K562 (cell line): ENCODE measurements around the gene LIMS2. TPM values are rescaled to one million over a fixed set of nuclear protein-coding genes. Genes with fewer than 3 reads are reported as not detected.
A peak's percentile ranks its signal among the peaks of the same experiment; 100 is the strongest.

Experiments
- CEBPB ChIP-seq: fragments of 450-650 bp; IDR thresholded peaks from 2 replicates; pipeline ENCODE4 v1.6.1; 2016; ENCODE audit warnings: missing genetic modification characterization, missing compliant biosample characterization
- CREM ChIP-seq: IDR thresholded peaks from 2 replicates; pipeline ENCODE4 v1.6.1; 2014; ENCODE audit warnings: antibody characterized with exemption, low read depth
- FOXK2 ChIP-seq, 2 experiments: fragments of 450-650 bp; IDR thresholded peaks in 1 of 2; conservative IDR thresholded peaks in 1 of 2; 2 replicates each; pipeline ENCODE4 v1.6.1; 2016; ENCODE audit warnings: low read depth in 2 of 2, mild to moderate bottlenecking in 1 of 2
- GATA2 ChIP-seq: sonication (generic); formaldehyde crosslinking; IDR thresholded peaks from 2 replicates; pipeline ENCODE4 v1.4.0; 2020; ENCODE audit warnings: mild to moderate bottlenecking, missing genetic modification reagents
- JUND ChIP-seq, 2 experiments: IDR thresholded peaks; 2 replicates in 1 of 2; 3 replicates in 1 of 2; pipeline ENCODE4 v1.6.1; 2011; ENCODE audit warnings: borderline replicate concordance in 2 of 2, low read depth in 2 of 2, low read length in 2 of 2, improper control_type of control experiment in 1 of 2, missing biosample characterization in 1 of 2, missing genetic modification characterization in 1 of 2, missing genetic modification reagents in 1 of 2
- KLF1 ChIP-seq: fragments of 450-650 bp; IDR thresholded peaks from 2 replicates; pipeline ENCODE4 v1.6.1; 2016; ENCODE audit warnings: missing genetic modification characterization, missing compliant biosample characterization
- NR2C2 ChIP-seq, 2 experiments: fragments of 200-800 bp in 1 of 2; sonication (Bioruptor generic) in 1 of 2; sonication (generic) in 1 of 2; formaldehyde crosslinking in 1 of 2; IDR thresholded peaks; 2 replicates each; pipeline versions ENCODE4 v1.6.1 to v1.8.0; 2016 to 2022; ENCODE audit warnings: mild to moderate bottlenecking in 1 of 2, missing compliant biosample characterization in 1 of 2, missing genetic modification characterization in 1 of 2, missing genetic modification reagents in 1 of 2
- PHB2 ChIP-seq: fragments of 450-650 bp; IDR thresholded peaks from 2 replicates; pipeline ENCODE4 v1.6.1; 2017; ENCODE audit warnings: low read depth
- RBM34 ChIP-seq: fragments of 200-400 bp; formaldehyde crosslinking; IDR thresholded peaks from 2 replicates; pipeline ENCODE4 v1.6.1; 2018; ENCODE audit warnings: low read length, borderline replicate concordance; ENCODE audit not compliant: insufficient read depth
- RCOR1 ChIP-seq, 2 experiments: IDR thresholded peaks; 2 replicates each; pipeline ENCODE4 v1.6.1; 2012; ENCODE audit warnings: low read depth in 2 of 2, low read length in 2 of 2, borderline replicate concordance in 1 of 2, improper control_type of control experiment in 1 of 2
- SRSF3 ChIP-seq: fragments of 200-400 bp; formaldehyde crosslinking; IDR thresholded peaks from 2 replicates; pipeline ENCODE4 v1.6.1; 2016; ENCODE audit warnings: mild to moderate bottlenecking, low read length, moderate library complexity; ENCODE audit not compliant: insufficient read depth
- TCF7L2 ChIP-seq: fragments of 150-350 bp; IDR thresholded peaks from 2 replicates; pipeline ENCODE4 v1.6.1; 2016; ENCODE audit warnings: low read depth, mild to moderate bottlenecking, low read length, moderate library complexity
- XRCC5 ChIP-seq: fragments of 200-400 bp; formaldehyde crosslinking; IDR thresholded peaks from 2 replicates; pipeline ENCODE4 v1.6.1; 2017; ENCODE audit warnings: low read depth, mild to moderate bottlenecking, low read length
- ZBTB7A ChIP-seq: IDR thresholded peaks from 2 replicates; pipeline ENCODE4 v1.6.1; 2011; ENCODE audit warnings: low read depth, mild to moderate bottlenecking, low read length, moderate library complexity, borderline replicate concordance; ENCODE audit not compliant: control insufficient read depth
- ZEB2 ChIP-seq: fragments of 450-650 bp; IDR thresholded peaks from 2 replicates; pipeline ENCODE4 v1.6.1; 2016
- ZNF707 ChIP-seq: fragments of 250-450 bp; sonication (Bioruptor Pico); conservative IDR thresholded peaks from 2 replicates; pipeline ENCODE4 v1.8.0; 2022; ENCODE audit warnings: inconsistent platforms, mild to moderate bottlenecking, moderate library complexity
- polyA plus RNA-seq, 8 experiments: library from polyadenylated mRNA; depleted of rRNA in 4 of 8; stranded (reverse) in 5 of 8; unstranded in 3 of 8; fragments of >200 nt; fragmentation: Nextera tagmentation in 2 of 8; fragmentation: Illumina TruSeq in 1 of 8; extraction: Ambion mirVana in 2 of 8; extraction: Trizol in 1 of 8; gene quantifications; 2 replicates each; pipeline versions ENCODE4 v1.2.1 to v1.2.3, GENCODE V29; 2011 to 2014; ENCODE audit warnings: inconsistent platforms in 1 of 8, missing spikeins in 1 of 8
- total RNA-seq, 7 experiments: library from RNA; depleted of rRNA in 6 of 7; stranded (reverse); fragments of >200 nt in 6 of 7; fragmentation: Illumina TruSeq in 2 of 7; extraction: Trizol in 2 of 7; gene quantifications; 2 replicates each; pipeline versions ENCODE4 v1.2.1 to v1.2.3, GENCODE V29; 2011 to 2021; ENCODE audit warnings: low replicate concordance in 1 of 7
- TF ChIP-seq, protein P1 (sequence below): fragments of 450-650 bp; IDR thresholded peaks from 2 replicates; pipeline ENCODE4 v1.6.1; 2016; ENCODE audit warnings: borderline replicate concordance
- TF ChIP-seq, protein P2 (sequence below): sonication (generic); formaldehyde crosslinking; IDR thresholded peaks from 2 replicates; pipeline ENCODE4 v1.8.0; 2022; ENCODE audit warnings: mild to moderate bottlenecking, missing genetic modification reagents
- TF ChIP-seq, protein P3 (sequence below): sonication (generic); formaldehyde crosslinking; IDR thresholded peaks from 2 replicates; pipeline ENCODE4 v1.9.0; 2022; ENCODE audit warnings: mild to moderate bottlenecking, missing genetic modification reagents
- TF ChIP-seq, protein P4 (sequence below): fragments of 250-450 bp; sonication (Bioruptor Pico); IDR thresholded peaks from 2 replicates; pipeline ENCODE4 v1.5.1; 2021; ENCODE audit warnings: mild to moderate bottlenecking

The LIMS2 gene
- total and polyA plus RNA-seq, 9 of the 15 experiments (the other 6 are each of a cell fraction or from before 2014, with no cell fraction given), result 0.04 to 0.22 TPM; not detected in 7

DNA sequence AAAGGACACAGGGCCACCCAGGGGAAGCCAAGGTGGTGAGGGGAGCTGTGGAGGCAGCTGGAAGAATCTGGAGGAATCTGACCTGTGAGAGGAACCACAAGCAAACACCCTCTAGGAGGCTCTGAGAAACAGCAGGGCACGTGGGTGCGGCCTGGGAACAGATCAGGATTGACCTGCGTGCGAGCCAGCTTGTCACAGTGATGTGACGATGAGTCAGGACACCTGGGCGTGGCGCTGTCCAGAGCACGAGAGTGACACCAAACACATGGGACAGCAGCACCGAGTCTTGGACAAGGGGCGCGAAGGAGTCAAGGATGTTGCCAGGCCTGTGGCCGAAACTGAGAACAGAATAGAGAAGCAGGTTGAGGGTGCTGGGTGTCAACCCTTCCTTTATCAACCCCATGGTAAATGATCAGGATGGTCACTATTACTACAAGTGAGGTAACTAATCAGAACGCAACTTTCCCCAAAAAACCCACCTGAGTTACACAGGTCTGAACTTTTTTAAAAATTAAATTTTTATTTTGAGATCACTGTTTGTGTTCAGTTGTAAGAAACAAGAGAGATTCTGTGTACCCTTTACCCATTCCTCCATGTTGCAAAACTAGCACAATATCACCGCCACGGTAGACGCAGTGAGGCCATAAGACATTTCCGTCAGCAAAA lies 25.3 kb upstream of the LIMS2 start (continued):
- TF ChIP-seq, protein P1, sequence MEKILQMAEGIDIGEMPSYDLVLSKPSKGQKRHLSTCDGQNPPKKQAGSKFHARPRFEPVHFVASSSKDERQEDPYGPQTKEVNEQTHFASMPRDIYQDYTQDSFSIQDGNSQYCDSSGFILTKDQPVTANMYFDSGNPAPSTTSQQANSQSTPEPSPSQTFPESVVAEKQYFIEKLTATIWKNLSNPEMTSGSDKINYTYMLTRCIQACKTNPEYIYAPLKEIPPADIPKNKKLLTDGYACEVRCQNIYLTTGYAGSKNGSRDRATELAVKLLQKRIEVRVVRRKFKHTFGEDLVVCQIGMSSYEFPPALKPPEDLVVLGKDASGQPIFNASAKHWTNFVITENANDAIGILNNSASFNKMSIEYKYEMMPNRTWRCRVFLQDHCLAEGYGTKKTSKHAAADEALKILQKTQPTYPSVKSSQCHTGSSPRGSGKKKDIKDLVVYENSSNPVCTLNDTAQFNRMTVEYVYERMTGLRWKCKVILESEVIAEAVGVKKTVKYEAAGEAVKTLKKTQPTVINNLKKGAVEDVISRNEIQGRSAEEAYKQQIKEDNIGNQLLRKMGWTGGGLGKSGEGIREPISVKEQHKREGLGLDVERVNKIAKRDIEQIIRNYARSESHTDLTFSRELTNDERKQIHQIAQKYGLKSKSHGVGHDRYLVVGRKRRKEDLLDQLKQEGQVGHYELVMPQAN, result peak; percentile 88
- TF ChIP-seq ZBTB7A, result no peak
- no peak for TF ChIP-seq PHB2
- peak; percentile 9 to 92; a peak in 3 of 4 replicates for TF ChIP-seq RCOR1 (IDR thresholded peaks at IDR 0.05; ENCODE audit: borderline replicate concordance in 1 of 2, low read depth in 2 of 2, low read length in 2 of 2)
- no peak for TF ChIP-seq SRSF3
- peak; percentile 82; the same call in 1 of the 2 replicates for TF ChIP-seq KLF1 (tag)
- TF ChIP-seq TCF7L2, result no peak
- 0 out of 2 replicates have a peak, but pooled peaks have one; percentile 15 for TF ChIP-seq XRCC5
- peak; percentile 94 for TF ChIP-seq JUND (IDR thresholded peaks at IDR 0.05; ENCODE audit: borderline replicate concordance, low read depth, low read length)
- peak; percentile 95 for TF ChIP-seq JUND (tag; IDR thresholded peaks at IDR 0.05; ENCODE audit: borderline replicate concordance, low read depth, low read length)
- no peak for TF ChIP-seq RBM34
- TF ChIP-seq, protein P2, sequence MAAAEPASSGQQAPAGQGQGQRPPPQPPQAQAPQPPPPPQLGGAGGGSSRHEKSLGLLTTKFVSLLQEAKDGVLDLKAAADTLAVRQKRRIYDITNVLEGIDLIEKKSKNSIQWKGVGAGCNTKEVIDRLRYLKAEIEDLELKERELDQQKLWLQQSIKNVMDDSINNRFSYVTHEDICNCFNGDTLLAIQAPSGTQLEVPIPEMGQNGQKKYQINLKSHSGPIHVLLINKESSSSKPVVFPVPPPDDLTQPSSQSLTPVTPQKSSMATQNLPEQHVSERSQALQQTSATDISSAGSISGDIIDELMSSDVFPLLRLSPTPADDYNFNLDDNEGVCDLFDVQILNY (CRISPR knock-in tag), result 0 out of 2 replicates have a peak, but pooled peaks have one; percentile 16
- TF ChIP-seq GATA2 (CRISPR knock-in tag), result no peak
- peak; percentile 98 for TF ChIP-seq CREM
- peak; percentile 84 for TF ChIP-seq ZEB2
- TF ChIP-seq FOXK2 (conservative IDR thresholded peaks at IDR 0.05 in 1 of 2, IDR thresholded peaks at IDR 0.05 in 1 of 2; ENCODE audit: low read depth in 2 of 2), result peak; percentile 88 to 94
- TF ChIP-seq NR2C2 (CRISPR knock-in tag; IDR thresholded peaks at IDR 0.05), result 0 out of 2 replicates have a peak, but pooled peaks have one; percentile 51
- peak; percentile 83 for TF ChIP-seq NR2C2 (tag; IDR thresholded peaks at IDR 0.05)
- TF ChIP-seq ZNF707, result peak; percentile 19; the same call in 1 of the 2 replicates
- peak; percentile 52 for TF ChIP-seq CEBPB (tag)
- TF ChIP-seq, protein P3, sequence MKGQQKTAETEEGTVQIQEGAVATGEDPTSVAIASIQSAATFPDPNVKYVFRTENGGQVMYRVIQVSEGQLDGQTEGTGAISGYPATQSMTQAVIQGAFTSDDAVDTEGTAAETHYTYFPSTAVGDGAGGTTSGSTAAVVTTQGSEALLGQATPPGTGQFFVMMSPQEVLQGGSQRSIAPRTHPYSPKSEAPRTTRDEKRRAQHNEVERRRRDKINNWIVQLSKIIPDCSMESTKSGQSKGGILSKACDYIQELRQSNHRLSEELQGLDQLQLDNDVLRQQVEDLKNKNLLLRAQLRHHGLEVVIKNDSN (CRISPR knock-in tag), result peak; percentile 95
- TF ChIP-seq, protein P4, sequence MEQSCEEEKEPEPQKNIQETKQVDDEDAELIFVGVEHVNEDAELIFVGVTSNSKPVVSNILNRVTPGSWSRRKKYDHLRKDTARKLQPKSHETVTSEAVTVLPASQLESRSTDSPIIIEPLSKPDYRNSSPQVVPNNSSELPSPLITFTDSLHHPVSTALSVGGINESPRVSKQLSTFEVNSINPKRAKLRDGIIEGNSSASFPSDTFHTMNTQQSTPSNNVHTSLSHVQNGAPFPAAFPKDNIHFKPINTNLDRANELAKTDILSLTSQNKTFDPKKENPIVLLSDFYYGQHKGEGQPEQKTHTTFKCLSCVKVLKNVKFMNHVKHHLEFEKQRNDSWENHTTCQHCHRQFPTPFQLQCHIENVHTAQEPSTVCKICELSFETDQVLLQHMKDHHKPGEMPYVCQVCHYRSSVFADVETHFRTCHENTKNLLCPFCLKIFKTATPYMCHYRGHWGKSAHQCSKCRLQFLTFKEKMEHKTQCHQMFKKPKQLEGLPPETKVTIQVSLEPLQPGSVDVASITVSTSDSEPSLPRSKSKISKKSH (CRISPR knock-in tag), result no peak
